ENCODE data around the gene ARFGEF3.

ARFGEF3 gene

DNA sequence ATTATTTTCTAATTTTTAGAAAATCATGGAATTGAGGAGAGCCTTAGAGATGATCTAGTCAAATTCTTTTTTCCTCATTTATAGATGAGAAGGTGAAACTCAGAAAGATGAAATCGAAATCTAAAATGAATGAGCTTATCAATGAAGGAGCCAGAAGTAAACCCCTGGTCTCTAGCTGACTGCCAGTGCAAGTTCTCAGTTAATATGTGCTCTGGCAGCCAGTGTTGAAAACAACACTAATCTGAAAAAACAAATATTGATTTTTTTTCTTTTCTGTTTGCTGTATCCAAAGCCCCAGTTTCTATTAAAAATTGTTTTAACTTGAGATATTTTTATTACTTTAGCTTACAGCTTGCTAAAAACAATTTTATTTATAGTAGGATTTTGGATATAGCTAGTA is 78.0 kb downstream of the ARFGEF3 start:
- Histone ChIP-seq H3K9me3 (ENCODE audit: control insufficient read depth, low read length) (no peaks in the 10 kb centered on the region), H3K4me1 (ENCODE audit: control insufficient read depth, insufficient read depth, low read length) (peaks cover 8% of the 10 kb centered on the region), H3K36me3 (ENCODE audit: control insufficient read depth, insufficient read depth, low read length) (no peaks in the 10 kb centered on the region), H3K4me3 (ENCODE audit: low read length) (no peak overlapping the region), H3K27me3 (ENCODE audit: control insufficient read depth, insufficient read depth, low read length) (no peaks in the 10 kb centered on the region), H3K9ac (ENCODE audit: low read length) (no peak overlapping the region)

GRCh38 chr6:138240476-138241245 is 78.9 kb downstream of the ARFGEF3 start:
- H3K4me3 ChIP-seq (ENCODE audit: low read length): no peak overlapping the region

DNA sequence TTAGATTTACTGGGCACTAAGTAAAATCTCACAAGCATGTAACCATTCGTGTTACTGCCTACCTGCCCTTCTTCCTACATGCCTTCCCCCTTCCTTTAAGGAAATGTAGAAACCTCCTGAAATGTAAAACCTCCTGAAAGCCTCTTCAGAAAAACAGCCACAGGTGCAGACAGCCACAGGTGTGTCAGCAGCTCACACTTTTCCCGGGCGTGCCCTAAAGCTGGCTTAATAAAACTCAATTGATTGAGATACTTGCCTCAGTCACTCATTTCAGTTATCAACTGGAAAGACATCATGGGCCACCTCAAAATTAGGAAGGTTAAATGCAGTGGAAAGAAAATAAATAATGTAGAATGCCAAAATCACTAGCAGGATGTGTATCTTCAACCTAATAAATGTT is 79.6 kb downstream of the ARFGEF3 start:
- peaks cover 8% of the 10 kb centered on the region for H3K4me1 ChIP-seq (ENCODE audit: control insufficient read depth, insufficient read depth, low read length)
- H3K9me3 ChIP-seq (ENCODE audit: control insufficient read depth, low read length): no peaks in the 10 kb centered on the region
- no peak overlapping the region for H3K4me3 ChIP-seq (ENCODE audit: low read length)
- H3K36me3 ChIP-seq (ENCODE audit: control insufficient read depth, insufficient read depth, low read length): no peaks in the 10 kb centered on the region
- H3K27me3 ChIP-seq (ENCODE audit: control insufficient read depth, insufficient read depth, low read length): no peaks in the 10 kb centered on the region
- H3K9ac ChIP-seq (ENCODE audit: low read length): no peak overlapping the region

More at GRCh38 chr6:138240476-138241245, 78.9 kb downstream of the ARFGEF3 start:
- Histone ChIP-seq H3K9me3 (ENCODE audit: control insufficient read depth, low read length) (no peaks in the 10 kb centered on the region), H3K9ac (ENCODE audit: low read length) (no peak overlapping the region), H3K27me3 (ENCODE audit: control insufficient read depth, insufficient read depth, low read length) (no peaks in the 10 kb centered on the region), H3K4me1 (ENCODE audit: control insufficient read depth, insufficient read depth, low read length) (peaks cover 8% of the 10 kb centered on the region), H3K36me3 (ENCODE audit: control insufficient read depth, insufficient read depth, low read length) (no peaks in the 10 kb centered on the region)

- Histone ChIP-seq H3K27me3 (ENCODE audit: control insufficient read depth, insufficient read depth, low read length) (no peaks in the 10 kb centered on the region), H3K9me3 (ENCODE audit: control insufficient read depth, low read length) (no peaks in the 10 kb centered on the region), H3K4me1 (ENCODE audit: control insufficient read depth, insufficient read depth, low read length) (peaks cover 8% of the 10 kb centered on the region), H3K9ac (ENCODE audit: low read length) (no peak overlapping the region), H3K4me3 (ENCODE audit: low read length) (no peak overlapping the region), H3K36me3 (ENCODE audit: control insufficient read depth, insufficient read depth, low read length) (no peaks in the 10 kb centered on the region)
These were observed 80.2 kb downstream of the ARFGEF3 start for GRCh38 chr6:138241934-138242333.

- Histone ChIP-seq H3K4me1 (ENCODE audit: control insufficient read depth, insufficient read depth, low read length) (peaks cover 8% of the 10 kb centered on the region), H3K36me3 (ENCODE audit: control insufficient read depth, insufficient read depth, low read length) (no peaks in the 10 kb centered on the region), H3K9me3 (ENCODE audit: control insufficient read depth, low read length) (no peaks in the 10 kb centered on the region), H3K9ac (ENCODE audit: low read length) (no peak overlapping the region), H3K27me3 (ENCODE audit: control insufficient read depth, insufficient read depth, low read length) (no peaks in the 10 kb centered on the region), H3K4me3 (ENCODE audit: low read length) (no peak overlapping the region)
These were observed 81.4 kb downstream of the ARFGEF3 start for GRCh38 chr6:138242987-138243592.

DNA sequence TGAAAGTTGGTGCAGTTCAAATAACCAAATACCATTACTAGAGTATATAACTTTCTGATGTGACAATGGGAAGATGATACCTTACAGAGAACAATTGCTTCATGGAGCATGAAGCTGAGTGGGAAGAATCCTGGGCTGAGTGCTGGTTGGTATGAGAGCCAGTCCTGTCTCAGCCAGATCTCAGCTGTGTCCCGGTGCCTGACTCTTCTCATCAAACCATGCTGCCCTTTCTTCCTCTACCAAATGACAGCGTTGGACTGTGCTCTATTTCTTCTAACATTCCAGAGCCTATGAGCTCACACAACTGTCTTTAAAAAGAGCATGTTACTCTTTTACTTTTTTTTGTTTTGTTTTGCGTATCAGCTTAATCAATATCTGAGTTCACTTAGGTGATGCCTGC is 84.0 kb downstream of the ARFGEF3 start:
- no peaks in the 10 kb centered on the region for H3K36me3 ChIP-seq (ENCODE audit: control insufficient read depth, insufficient read depth, low read length)
- no peak overlapping the region for H3K9ac ChIP-seq (ENCODE audit: low read length)
- no peak overlapping the region for H3K4me3 ChIP-seq (ENCODE audit: low read length)
- no peaks in the 10 kb centered on the region for H3K9me3 ChIP-seq (ENCODE audit: control insufficient read depth, low read length)
- peaks cover 11% of the 10 kb centered on the region for H3K4me1 ChIP-seq (ENCODE audit: control insufficient read depth, insufficient read depth, low read length)
- no peaks in the 10 kb centered on the region for H3K27me3 ChIP-seq (ENCODE audit: control insufficient read depth, insufficient read depth, low read length)

- Histone ChIP-seq H3K4me1 (ENCODE audit: control insufficient read depth, insufficient read depth, low read length) (peaks cover 14% of the 10 kb centered on the region), H3K4me3 (ENCODE audit: low read length) (no peak overlapping the region), H3K9ac (ENCODE audit: low read length) (no peak overlapping the region), H3K9me3 (ENCODE audit: control insufficient read depth, low read length) (no peaks in the 10 kb centered on the region), H3K36me3 (ENCODE audit: control insufficient read depth, insufficient read depth, low read length) (peaks cover 4% of the 10 kb centered on the region), H3K27me3 (ENCODE audit: control insufficient read depth, insufficient read depth, low read length) (no peaks in the 10 kb centered on the region)
These were observed 85.1 kb downstream of the ARFGEF3 start for GRCh38 chr6:138246650-138247440.

- no peaks in the 10 kb centered on the region for H3K27me3 ChIP-seq (ENCODE audit: control insufficient read depth, insufficient read depth, low read length)
- no peak overlapping the region for H3K4me3 ChIP-seq (ENCODE audit: low read length)
- no peaks in the 10 kb centered on the region for H3K9me3 ChIP-seq (ENCODE audit: control insufficient read depth, low read length)
- peaks cover 4% of the 10 kb centered on the region for H3K36me3 ChIP-seq (ENCODE audit: control insufficient read depth, insufficient read depth, low read length)
- peaks cover 9% of the 10 kb centered on the region for H3K4me1 ChIP-seq (ENCODE audit: control insufficient read depth, insufficient read depth, low read length)
- H3K9ac ChIP-seq (ENCODE audit: low read length): no peak overlapping the region
These were observed 86.3 kb downstream of the ARFGEF3 start for GRCh38 chr6:138248011-138248410.

DNA sequence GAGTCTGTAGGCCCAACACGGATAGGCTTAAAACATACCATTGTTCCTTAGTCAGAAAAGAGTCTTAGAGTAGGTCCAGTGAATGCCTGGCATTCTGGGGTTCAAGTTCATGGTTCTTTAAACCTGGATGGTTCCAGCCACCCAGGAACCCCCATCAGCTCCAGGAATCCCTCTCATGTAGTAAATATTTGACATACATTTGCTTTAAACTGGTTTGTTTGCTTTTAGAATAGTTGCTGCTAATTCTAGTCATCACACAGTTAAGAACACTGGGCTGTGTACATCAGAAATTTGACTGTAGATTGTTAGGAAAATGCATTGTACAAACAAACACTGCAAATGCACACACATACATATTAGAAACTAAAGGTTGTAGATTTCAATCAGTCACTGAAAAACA is 87.1 kb downstream of the ARFGEF3 start:
- no peaks in the 10 kb centered on the region for H3K27me3 ChIP-seq (ENCODE audit: control insufficient read depth, insufficient read depth, low read length)
- no peak overlapping the region for H3K9ac ChIP-seq (ENCODE audit: low read length)
- peaks cover 4% of the 10 kb centered on the region for H3K36me3 ChIP-seq (ENCODE audit: control insufficient read depth, insufficient read depth, low read length)
- peaks cover 6% of the 10 kb centered on the region for H3K4me1 ChIP-seq (ENCODE audit: control insufficient read depth, insufficient read depth, low read length)
- H3K4me3 ChIP-seq (ENCODE audit: low read length): no peak overlapping the region
- no peaks in the 10 kb centered on the region for H3K9me3 ChIP-seq (ENCODE audit: control insufficient read depth, low read length)

- H3K9me3 ChIP-seq (ENCODE audit: control insufficient read depth, low read length): no peaks in the 10 kb centered on the region
- peaks cover 6% of the 10 kb centered on the region for H3K4me1 ChIP-seq (ENCODE audit: control insufficient read depth, insufficient read depth, low read length)
- H3K36me3 ChIP-seq (ENCODE audit: control insufficient read depth, insufficient read depth, low read length): peaks cover 4% of the 10 kb centered on the region
- H3K4me3 ChIP-seq (ENCODE audit: low read length): no peak overlapping the region
- H3K27me3 ChIP-seq (ENCODE audit: control insufficient read depth, insufficient read depth, low read length): no peaks in the 10 kb centered on the region
- H3K9ac ChIP-seq (ENCODE audit: low read length): peak overlapping the region; percentile 37
These were observed 88.3 kb downstream of the ARFGEF3 start for GRCh38 chr6:138250053-138250452.

GRCh38 chr6:138250513-138251247 is 88.9 kb downstream of the ARFGEF3 start:
- Histone ChIP-seq H3K9me3 (ENCODE audit: control insufficient read depth, low read length) (no peaks in the 10 kb centered on the region), H3K36me3 (ENCODE audit: control insufficient read depth, insufficient read depth, low read length) (peaks cover 4% of the 10 kb centered on the region), H3K9ac (ENCODE audit: low read length) (peak overlapping the region; percentile 37), H3K27me3 (ENCODE audit: control insufficient read depth, insufficient read depth, low read length) (no peaks in the 10 kb centered on the region), H3K4me1 (ENCODE audit: control insufficient read depth, insufficient read depth, low read length) (peaks cover 6% of the 10 kb centered on the region), H3K4me3 (ENCODE audit: low read length) (no peak overlapping the region)
